Keratinocyte (primary cell): Measurements from ENCODE around the gene MXD3. TPM values are rescaled to one million over a fixed set of nuclear protein-coding genes. Genes with fewer than 3 reads are reported as not detected.

Experiments used
- DNase-seq: peaks from one replicate; pipeline ENCODE4 v3.0.0-alpha.2; 2011; ENCODE audit warnings: low read depth, missing footprints, low spot score
- FAIRE-seq: peaks from 2 replicates; lab custom pipeline; 2011; peaks lifted over from hg19 to GRCh38; lab: Jason Lieb, UNC
- H2AFZ ChIP-seq: 2 replicates; pipeline ENCODE4 v1.6.0; 2012; ENCODE audit warnings: low read length, control low read depth, inconsistent platforms; ENCODE audit not compliant: control insufficient read depth
- H3K27ac ChIP-seq: 2 replicates; pipeline ENCODE4 v1.5.1; 2011; ENCODE audit warnings: low read length; ENCODE audit not compliant: control insufficient read depth, insufficient read depth
- H3K27me3 ChIP-seq: 3 replicates; pipeline ENCODE4 v1.6.0; 2011; ENCODE audit warnings: low read length; ENCODE audit not compliant: control insufficient read depth, insufficient read depth; ENCODE audit errors: extremely low read depth
- H3K36me3 ChIP-seq, 2 experiments: 2 replicates in 1 of 2; 3 replicates in 1 of 2; pipeline ENCODE4 v1.5.1; 2011; ENCODE audit warnings: low read length in 2 of 2, mild to moderate bottlenecking in 1 of 2; ENCODE audit not compliant: control insufficient read depth in 2 of 2, insufficient read depth in 2 of 2; ENCODE audit errors: extremely low read depth in 1 of 2
- H3K4me1 ChIP-seq: 3 replicates; pipeline ENCODE4 v1.5.1; 2011; ENCODE audit warnings: low read length; ENCODE audit not compliant: control insufficient read depth, insufficient read depth; ENCODE audit errors: extremely low read depth
- H3K4me2 ChIP-seq: 3 replicates; pipeline ENCODE4 v1.6.0; 2011; ENCODE audit warnings: low read depth, low read length; ENCODE audit not compliant: control insufficient read depth, insufficient read depth; ENCODE audit errors: extremely low read depth
- H3K4me3 ChIP-seq, 3 experiments: fragments of 200-600 bp in 1 of 3; sonication (generic) in 1 of 3; 2 replicates in 2 of 3; 3 replicates in 1 of 3; pipeline ENCODE4 v1.5.1; 2011 to 2016; ENCODE audit warnings: low read length in 3 of 3, mild to moderate bottlenecking in 3 of 3, control low read depth in 2 of 3, inconsistent platforms in 1 of 3, low read depth in 1 of 3, mixed read lengths in 1 of 3, mixed run types in 1 of 3, moderate library complexity in 1 of 3; ENCODE audit not compliant: control insufficient read depth in 2 of 3, insufficient read depth in 2 of 3; ENCODE audit errors: extremely low read depth in 1 of 3
- H3K79me2 ChIP-seq: 2 replicates; pipeline ENCODE4 v1.6.0; 2012; ENCODE audit warnings: low read length; ENCODE audit not compliant: control insufficient read depth, insufficient read depth
- H3K9ac ChIP-seq: 3 replicates; pipeline ENCODE4 v1.6.0; 2011; ENCODE audit warnings: low read length; ENCODE audit not compliant: control insufficient read depth, insufficient read depth; ENCODE audit errors: extremely low read depth
- H3K9me1 ChIP-seq: 3 replicates; pipeline ENCODE4 v1.6.0; 2011; ENCODE audit warnings: low read length; ENCODE audit not compliant: control insufficient read depth, insufficient read depth; ENCODE audit errors: extremely low read depth
- H3K9me3 ChIP-seq: 2 replicates; pipeline ENCODE4 v1.5.1; 2012; ENCODE audit warnings: low read depth, low read length; ENCODE audit not compliant: control insufficient read depth
- H4K20me1 ChIP-seq: 3 replicates; pipeline ENCODE4 v1.6.0; 2011; ENCODE audit warnings: low read length; ENCODE audit not compliant: control insufficient read depth, insufficient read depth; ENCODE audit errors: extremely low read depth
- CTCF ChIP-seq, 3 experiments: IDR thresholded peaks in 1 of 3; conservative IDR thresholded peaks in 1 of 3; optimal IDR thresholded peaks in 1 of 3; 2 replicates in 2 of 3; 3 replicates in 1 of 3; pipeline versions ENCODE3 to v1.5.1; 2011; ENCODE audit warnings: low read length in 3 of 3, mild to moderate bottlenecking in 3 of 3, moderate library complexity in 2 of 3, control low read depth in 1 of 3, inconsistent platforms in 1 of 3; ENCODE audit not compliant: insufficient read depth in 2 of 3; ENCODE audit errors: extremely low read depth in 1 of 3
- EZH2 ChIP-seq: IDR thresholded peaks from one replicate; pipeline ENCODE4 v1.6.1; 2012; ENCODE audit warnings: inconsistent platforms, mild to moderate bottlenecking, low read length, moderate library complexity
- dilution Hi-C: fragments of 300-500 bp; cut with MboI; formaldehyde crosslinking; loops from one replicate; pipeline ENCODE4 v1.7.0; 2020; ENCODE audit warnings: low sequenced_read_pairs; ENCODE audit not compliant: extremely low pct_ligation_motif_present
- polyA plus RNA-seq, 5 experiments: library from polyadenylated mRNA; depleted of rRNA in 3 of 5; stranded (reverse) in 3 of 5; stranded (forward) in 1 of 5; unstranded in 1 of 5; fragments of >200 nt; gene quantifications; 1 replicate in 1 of 5; 2 replicates in 3 of 5; 3 replicates in 1 of 5; pipeline versions ENCODE4 v1.2.1 to v1.2.3, GENCODE V29; 2011 to 2012; ENCODE audit warnings: missing spikeins in 2 of 5, low read depth in 1 of 5, low replicate concordance in 1 of 5

MXD3 gene
- polyA plus RNA-seq, 1 donor (not counting 4 experiments of a cell fraction or from before 2014, with no cell fraction given) = 0.97 TPM

DNA sequence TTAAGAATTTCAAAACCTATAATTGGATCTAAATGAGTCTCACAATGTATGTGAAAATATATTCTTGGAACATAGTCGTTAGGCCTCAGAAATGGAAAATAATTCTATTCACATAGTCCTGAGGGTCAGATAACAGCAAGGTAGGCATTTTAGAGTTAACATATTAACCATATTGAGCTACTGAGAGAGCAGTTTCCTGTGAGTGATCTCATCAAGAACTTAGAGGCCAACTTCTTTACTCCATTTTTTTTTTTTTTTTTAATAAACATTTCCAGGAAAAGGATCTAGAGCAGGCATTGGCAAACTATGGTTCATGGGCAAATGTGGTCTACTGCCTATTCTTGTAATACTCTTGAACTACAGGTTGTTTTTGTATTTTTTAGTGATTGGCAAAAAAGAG lies 34.8 kb downstream of the MXD3 start:
- DNase-seq (no peak), FAIRE-seq (no peak)
- no peaks in the 10 kb centered on the region for H3K4me1 ChIP-seq
- no peak overlapping the region for H3K4me3 ChIP-seq
- H3K9ac ChIP-seq = no peak overlapping the region
- no peaks in the 10 kb centered on the region for H3K79me2 ChIP-seq
- TF ChIP-seq EZH2 (no peak), CTCF (optimal IDR thresholded peaks at IDR 0.05 in 1 of 3, IDR thresholded peaks at IDR 0.05 in 1 of 3, conservative IDR thresholded peaks at IDR 0.05 in 1 of 3; ENCODE audit: extremely low read depth in 1 of 3, insufficient read depth in 2 of 3, low read length in 3 of 3) (no peak)
- no peak overlapping the region for H2AFZ ChIP-seq
- H3K27me3 ChIP-seq = no peaks in the 10 kb centered on the region
- H3K4me2 ChIP-seq = no peak overlapping the region
- no peak overlapping the region for H3K27ac ChIP-seq
- peaks cover 11 to 17% of the 10 kb centered on the region in 2 experiments for H3K36me3 ChIP-seq
- H3K9me1 ChIP-seq = peaks cover 2% of the 10 kb centered on the region
- no peaks in the 10 kb centered on the region for H4K20me1 ChIP-seq
- dilution Hi-C loops = no loop called here
- H3K9me3 ChIP-seq = no peaks in the 10 kb centered on the region

GRCh38 chr5:177275883-177276282 lies 35.8 kb downstream of the MXD3 start:
- no peak overlapping the region for H3K27ac ChIP-seq
- peaks cover 2% of the 10 kb centered on the region for H3K9me1 ChIP-seq
- H3K9ac ChIP-seq = no peak overlapping the region
- no peak for TF ChIP-seq EZH2
- TF ChIP-seq CTCF (optimal IDR thresholded peaks at IDR 0.05 in 1 of 3, IDR thresholded peaks at IDR 0.05 in 1 of 3, conservative IDR thresholded peaks at IDR 0.05 in 1 of 3; ENCODE audit: extremely low read depth in 1 of 3, insufficient read depth in 2 of 3, low read length in 3 of 3) = no peak
- peaks cover 4% of the 10 kb centered on the region for H3K4me1 ChIP-seq
- FAIRE-seq = no peak
- dilution Hi-C loops = no loop called here
- H4K20me1 ChIP-seq = no peaks in the 10 kb centered on the region
- no peak for DNase-seq
- H2AFZ ChIP-seq = no peak overlapping the region
- peaks cover 9 to 16% of the 10 kb centered on the region in 2 experiments for H3K36me3 ChIP-seq
- no peak overlapping the region for H3K4me2 ChIP-seq
- H3K9me3 ChIP-seq = no peaks in the 10 kb centered on the region
- H3K79me2 ChIP-seq = no peaks in the 10 kb centered on the region
- H3K4me3 ChIP-seq = no peak overlapping the region
- H3K27me3 ChIP-seq = no peaks in the 10 kb centered on the region
